Measurements from ENCODE around the gene TBX10. TPM values are rescaled to one million over a fixed set of nuclear protein-coding genes. Genes with fewer than 3 reads are reported as not detected.
"Not testable (repeated sequence)": the region's sequence is repeated elsewhere in the genome, so short reads cannot be mapped to it uniquely, and the experiment has no call there.

The TBX10 gene
- total RNA-seq, 4 donors from 2014 or later = not detected

GRCh38 chr11:67662142-67662834 is 22.7 kb upstream of the TBX10 start:
- in situ Hi-C loops (cut with MboI; ENCODE audit: low sequenced_read_pairs in 4 of 4) (loop anchor here in 1 of 4 donors (5.0 kb wide), 1 partner anchor 95 kb away; no protein-coding TSS in a partner anchor), intact Hi-C loops (cut with DNase I; ENCODE audit: low total_unique reads) (no loop called here)
- no peaks in the 10 kb centered on the region for H3K36me3 ChIP-seq
- TF ChIP-seq CTCF (IDR thresholded peaks at IDR 0.05 in 4 of 5, conservative IDR thresholded peaks at IDR 0.05 in 1 of 5) = no peak
- TF ChIP-seq POLR2A (IDR thresholded peaks at IDR 0.05) = no peak
- no peak overlapping the region for H3K27ac ChIP-seq
- H3K27me3 ChIP-seq = no peaks in the 10 kb centered on the region
- no peak for ATAC-seq
- no peak overlapping the region for H3K4me3 ChIP-seq
- H3K9me3 ChIP-seq = no peaks in the 10 kb centered on the region
- no peak for DNase-seq
- no peaks in the 10 kb centered on the region for H3K4me1 ChIP-seq

GRCh38 chr11:67660752-67661151 is 21.2 kb upstream of the TBX10 start:
- intact Hi-C loops (cut with DNase I; ENCODE audit: low total_unique reads); H3K27me3 ChIP-seq; DNase-seq; H3K27ac ChIP-seq; ATAC-seq; H3K4me3 ChIP-seq; H3K36me3 ChIP-seq; H3K9me3 ChIP-seq; H3K4me1 ChIP-seq: not testable (repeated sequence)
- in situ Hi-C loops (cut with MboI; ENCODE audit: low sequenced_read_pairs in 4 of 4) = loop anchor here in 1 of 4 donors (5.0 kb wide), 1 partner anchor 93 kb away; no protein-coding TSS in a partner anchor

DNA sequence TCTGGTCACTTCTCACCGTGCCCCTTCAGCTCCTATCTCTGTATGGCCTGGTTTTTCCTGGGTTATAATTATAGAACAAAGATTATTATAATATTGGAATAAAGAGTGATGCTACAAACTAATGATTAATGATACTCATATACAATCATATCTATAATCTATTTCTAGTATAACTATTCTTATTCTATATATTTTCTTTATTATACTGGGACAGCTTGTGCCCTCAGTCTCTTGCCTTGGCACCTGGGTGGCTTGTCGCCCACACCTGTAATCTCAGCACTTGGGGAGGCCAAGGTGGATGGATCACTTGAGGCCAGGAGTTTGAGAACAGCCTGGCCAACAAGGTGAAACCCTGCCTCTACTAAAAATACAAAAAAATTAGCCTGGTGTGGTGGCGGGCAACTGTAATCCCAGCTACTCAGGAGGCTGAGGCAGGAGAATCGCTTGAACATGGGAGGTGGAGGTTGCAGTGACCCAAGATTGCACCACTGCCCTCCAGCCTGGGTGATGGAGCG is 20.1 kb upstream of the TBX10 start:
- intact Hi-C loops (cut with DNase I; ENCODE audit: low total_unique reads) = loop anchor here (1.0 to 2.0 kb wide), 3 partner anchors 29 to 87 kb away; no protein-coding TSS in a partner anchor
- not testable (repeated sequence) for H3K27ac ChIP-seq, DNase-seq, H3K36me3 ChIP-seq, H3K4me3 ChIP-seq, H3K9me3 ChIP-seq, H3K27me3 ChIP-seq, H3K4me1 ChIP-seq, ATAC-seq
- in situ Hi-C loops (cut with MboI; ENCODE audit: low sequenced_read_pairs in 4 of 4) = loop anchor here in 1 of 4 donors (5.0 kb wide), 1 partner anchor 92 kb away; no protein-coding TSS in a partner anchor
- peak in 1 of 5 experiments; percentile 24 for TF ChIP-seq CTCF (IDR thresholded peaks at IDR 0.05 in 4 of 5, conservative IDR thresholded peaks at IDR 0.05 in 1 of 5)

GRCh38 chr11:67657300-67657699 is 17.7 kb upstream of the TBX10 start:
- TF ChIP-seq POLR2A (IDR thresholded peaks at IDR 0.05) (no peak), CTCF (IDR thresholded peaks at IDR 0.05 in 4 of 5, conservative IDR thresholded peaks at IDR 0.05 in 1 of 5) (no peak)
- no peak for ATAC-seq
- Histone ChIP-seq H3K4me3 (no peak overlapping the region), H3K9me3 (no peaks in the 10 kb centered on the region), H3K27ac (no peak overlapping the region), H3K36me3 (no peaks in the 10 kb centered on the region), H3K27me3 (no peaks in the 10 kb centered on the region), H3K4me1 (no peaks in the 10 kb centered on the region)
- no peak for DNase-seq
- intact Hi-C loops (cut with DNase I; ENCODE audit: low total_unique reads) = no loop called here
- in situ Hi-C loops (cut with MboI; ENCODE audit: low sequenced_read_pairs in 4 of 4) = no loop called here

DNA sequence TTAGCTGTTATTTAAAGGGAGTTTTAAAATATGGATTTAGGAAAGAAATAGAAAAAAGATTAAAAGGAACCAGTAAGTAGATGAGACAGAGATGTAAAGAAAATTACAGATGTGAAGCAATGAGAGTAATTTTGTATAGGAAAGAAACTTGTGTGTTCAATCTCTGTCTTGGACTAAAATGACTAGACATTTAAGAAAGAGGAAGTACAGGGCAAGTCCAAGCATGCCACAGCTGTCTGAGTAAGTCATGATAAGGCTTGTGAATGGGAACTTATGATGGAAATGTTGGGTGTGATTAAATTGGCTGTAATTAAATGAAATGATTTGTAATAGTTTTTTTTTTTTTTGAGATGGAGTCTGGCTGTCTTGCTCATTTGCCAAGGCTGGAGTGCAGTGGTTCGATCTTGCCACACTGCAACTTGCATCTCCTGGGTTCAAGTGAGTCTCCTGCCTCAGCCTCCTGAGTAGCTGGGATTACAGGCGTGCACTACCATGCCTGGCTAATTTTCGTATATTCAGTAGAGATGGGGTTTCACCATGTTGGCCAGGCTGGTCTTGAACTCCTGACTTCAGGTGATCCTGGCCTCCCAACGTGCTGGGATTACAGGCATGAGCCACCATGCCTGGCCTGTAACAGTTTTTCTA is 16.8 kb upstream of the TBX10 start:
- ATAC-seq (no peak), DNase-seq (no peak)
- intact Hi-C loops (cut with DNase I; ENCODE audit: low total_unique reads) = no loop called here
- TF ChIP-seq POLR2A (IDR thresholded peaks at IDR 0.05) (no peak), CTCF (IDR thresholded peaks at IDR 0.05 in 4 of 5, conservative IDR thresholded peaks at IDR 0.05 in 1 of 5) (no peak)
- Histone ChIP-seq H3K36me3 (no peaks in the 10 kb centered on the region), H3K4me3 (no peak overlapping the region), H3K9me3 (no peaks in the 10 kb centered on the region), H3K27me3 (peaks cover 0 to 3% (median 0%) of the 10 kb centered on the region in 3 donors), H3K4me1 (no peaks in the 10 kb centered on the region), H3K27ac (no peak overlapping the region)
- in situ Hi-C loops (cut with MboI; ENCODE audit: low sequenced_read_pairs in 4 of 4) = no loop called here

Measured in gastrocnemius medialis (tissue), 4 donors.